HUES64 (cell line): ENCODE results near the gene ACOX2.

Experiments
- H3K27ac ChIP-seq: 2 replicates; pipeline ENCODE4 v1.7.0; 2013; ENCODE audit warnings: low read depth, low read length, inconsistent platforms
- H3K27me3 ChIP-seq: 2 replicates; pipeline ENCODE4 v1.6.1; 2013; ENCODE audit warnings: mild to moderate bottlenecking, low read length; ENCODE audit not compliant: insufficient read depth
- H3K36me3 ChIP-seq: 2 replicates; pipeline ENCODE4 v1.6.1; 2013; ENCODE audit warnings: mild to moderate bottlenecking, low read length; ENCODE audit not compliant: insufficient read depth
- H3K4me1 ChIP-seq: 2 replicates; pipeline ENCODE4 v1.6.1; 2013; ENCODE audit warnings: mild to moderate bottlenecking, low read length, moderate library complexity; ENCODE audit not compliant: insufficient read depth
- H3K4me3 ChIP-seq: 2 replicates; pipeline ENCODE4 v1.5.1; 2013; ENCODE audit warnings: mild to moderate bottlenecking, low read length, moderate library complexity
- H3K9ac ChIP-seq: 2 replicates; pipeline ENCODE4 v1.6.1; 2013; ENCODE audit warnings: mild to moderate bottlenecking, low read depth, low read length
- H3K9me3 ChIP-seq: 2 replicates; pipeline ENCODE4 v1.6.1; 2013; ENCODE audit warnings: low read depth, low read length; ENCODE audit not compliant: insufficient read depth
- WGBS: fragments of 150-250, 120-280 bp; methylation state at CpG from one replicate; pipeline ENCODE4 v1.1.7; 2013; ENCODE audit warnings: missing lambda C conversion rate; 5-methylcytosine and 5-hydroxymethylcytosine counted together

The ACOX2 gene

DNA sequence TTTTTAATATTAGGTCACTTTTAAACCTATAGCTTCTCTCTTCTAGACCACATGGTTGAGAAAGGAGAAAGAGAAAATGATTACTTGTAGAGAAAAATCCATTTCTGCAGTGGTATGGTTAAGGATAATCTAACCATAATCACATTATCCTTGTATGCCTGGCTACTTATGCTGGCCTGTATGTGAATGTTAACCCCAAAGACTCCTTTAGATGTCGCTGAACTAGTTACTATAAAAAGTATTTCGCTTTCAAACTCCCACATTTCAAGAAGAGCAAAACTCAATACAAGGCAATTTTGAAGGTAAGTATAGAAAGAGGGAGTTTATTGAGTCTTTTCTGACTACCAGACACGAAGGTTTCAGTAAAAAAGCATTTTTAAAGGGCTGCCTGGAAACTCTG lies 42.9 kb downstream of the ACOX2 start:
- WGBS: 24% methylated on average over 2 of the region's 3 CpGs
- Histone ChIP-seq H3K36me3 (no peaks in the 10 kb centered on the region), H3K27me3 (no peaks in the 10 kb centered on the region), H3K27ac (no peak overlapping the region), H3K9me3 (no peaks in the 10 kb centered on the region), H3K4me1 (peaks cover 56% of the 10 kb centered on the region), H3K4me3 (peak overlapping the region; percentile 92), H3K9ac (no peak overlapping the region)

- Histone ChIP-seq H3K27ac (peak overlapping the region; percentile 61; the same call in 1 of the 2 replicates), H3K27me3 (peaks cover 2% of the 10 kb centered on the region; the same call in 1 of the 2 replicates), H3K4me3 (peak overlapping the region; percentile 92), H3K36me3 (no peaks in the 10 kb centered on the region), H3K9me3 (no peaks in the 10 kb centered on the region), H3K4me1 (peaks cover 53% of the 10 kb centered on the region), H3K9ac (peak overlapping the region; percentile 74)
- 2% methylated on average over 15 of the region's 15 CpGs for WGBS
Measured at GRCh38 chr3:58492494-58492905, 44.5 kb downstream of the ACOX2 start.

GRCh38 chr3:58491506-58492402 lies 45.2 kb downstream of the ACOX2 start, which contains the start of gene KCTD6:
Gene KCTD6, plus strand, starts transcription at chr3:58492096. Its CDS starts 6,660 bp downstream, at chr3:58498756.
- no peaks in the 10 kb centered on the region for H3K36me3 ChIP-seq
- H3K9ac ChIP-seq: peak within 1 kb of the TSS; percentile 74
- peaks cover 47% of the 10 kb centered on the region for H3K4me1 ChIP-seq
- H3K9me3 ChIP-seq: no peaks in the 10 kb centered on the region
- peaks cover 3% of the 10 kb centered on the region; the same call in 1 of the 2 replicates for H3K27me3 ChIP-seq
- peak within 1 kb of the TSS; percentile 92 for H3K4me3 ChIP-seq
- peak within 1 kb of the TSS; percentile 61 for H3K27ac ChIP-seq
- WGBS: 2% methylated on average over 104 of the region's 104 CpGs

DNA sequence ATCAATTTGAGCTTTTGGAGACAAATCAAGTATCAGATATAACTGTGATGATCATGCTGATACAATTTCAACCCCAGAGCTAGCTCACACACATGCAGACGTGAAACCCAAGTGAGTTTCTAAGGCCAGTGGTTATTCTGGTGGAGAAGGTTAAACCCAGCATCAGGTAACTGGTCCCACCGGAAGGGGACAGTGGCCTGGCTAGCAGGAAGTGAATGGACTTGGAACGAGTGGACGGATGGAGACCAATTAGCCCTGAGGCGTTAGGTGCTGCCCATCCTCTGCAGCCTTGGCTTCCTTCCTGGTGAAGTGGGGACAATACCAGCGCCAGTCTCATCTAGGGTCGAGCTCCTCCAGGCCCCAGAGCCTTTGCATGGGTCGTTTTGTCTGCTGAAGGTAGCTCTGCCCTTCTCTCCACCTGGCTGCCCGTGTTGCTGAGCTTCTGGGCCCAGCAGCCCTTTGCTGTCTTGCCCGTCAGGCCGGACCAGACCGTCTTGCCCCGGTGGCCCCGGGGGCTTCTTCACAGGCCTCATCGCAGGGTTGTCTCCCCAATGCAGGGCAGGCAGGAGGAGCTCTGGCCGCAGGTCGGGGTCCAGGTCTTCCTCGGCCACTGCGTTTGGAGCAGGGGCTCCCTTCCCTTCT lies 46.0 kb downstream of the ACOX2 start:
- H3K36me3 ChIP-seq: no peaks in the 10 kb centered on the region
- 0 out of 2 replicates have a peak overlapping the region, but pooled peaks have one; percentile 29 for H3K9ac ChIP-seq
- no peak overlapping the region for H3K27ac ChIP-seq
- WGBS: 78% methylated on average over 19 of the region's 19 CpGs
- H3K9me3 ChIP-seq: no peaks in the 10 kb centered on the region
- peak overlapping the region; percentile 60 for H3K4me3 ChIP-seq
- H3K27me3 ChIP-seq: peaks cover 3% of the 10 kb centered on the region; the same call in 1 of the 2 replicates
- peaks cover 39% of the 10 kb centered on the region for H3K4me1 ChIP-seq

DNA sequence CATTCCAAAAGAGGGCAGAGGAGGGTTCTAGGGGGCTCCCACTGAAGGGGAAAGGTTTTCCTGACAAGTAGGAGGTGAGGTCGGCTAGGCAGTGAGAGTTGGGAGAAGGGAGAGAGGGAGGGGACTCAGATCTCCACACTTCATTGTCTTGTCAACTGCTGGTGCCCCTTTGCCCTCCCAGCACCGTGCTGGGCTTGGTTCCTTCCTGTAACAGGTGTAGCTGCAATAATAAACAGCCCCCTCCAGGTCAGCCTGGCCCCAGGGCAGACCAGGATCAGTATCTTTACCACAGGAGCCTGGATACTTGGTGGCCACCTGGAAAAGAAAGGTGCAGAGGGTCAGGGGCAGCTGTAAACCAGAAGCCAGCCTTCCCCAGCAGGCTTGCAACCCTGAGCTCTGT lies 48.0 kb downstream of the ACOX2 start:
- Histone ChIP-seq H3K27me3 (peaks cover 3% of the 10 kb centered on the region; the same call in 1 of the 2 replicates), H3K4me3 (no peak overlapping the region), H3K9ac (no peak overlapping the region), H3K4me1 (peaks cover 23% of the 10 kb centered on the region), H3K27ac (no peak overlapping the region), H3K9me3 (no peaks in the 10 kb centered on the region), H3K36me3 (no peaks in the 10 kb centered on the region)
- 46% methylated on average over 2 of the region's 2 CpGs for WGBS

DNA sequence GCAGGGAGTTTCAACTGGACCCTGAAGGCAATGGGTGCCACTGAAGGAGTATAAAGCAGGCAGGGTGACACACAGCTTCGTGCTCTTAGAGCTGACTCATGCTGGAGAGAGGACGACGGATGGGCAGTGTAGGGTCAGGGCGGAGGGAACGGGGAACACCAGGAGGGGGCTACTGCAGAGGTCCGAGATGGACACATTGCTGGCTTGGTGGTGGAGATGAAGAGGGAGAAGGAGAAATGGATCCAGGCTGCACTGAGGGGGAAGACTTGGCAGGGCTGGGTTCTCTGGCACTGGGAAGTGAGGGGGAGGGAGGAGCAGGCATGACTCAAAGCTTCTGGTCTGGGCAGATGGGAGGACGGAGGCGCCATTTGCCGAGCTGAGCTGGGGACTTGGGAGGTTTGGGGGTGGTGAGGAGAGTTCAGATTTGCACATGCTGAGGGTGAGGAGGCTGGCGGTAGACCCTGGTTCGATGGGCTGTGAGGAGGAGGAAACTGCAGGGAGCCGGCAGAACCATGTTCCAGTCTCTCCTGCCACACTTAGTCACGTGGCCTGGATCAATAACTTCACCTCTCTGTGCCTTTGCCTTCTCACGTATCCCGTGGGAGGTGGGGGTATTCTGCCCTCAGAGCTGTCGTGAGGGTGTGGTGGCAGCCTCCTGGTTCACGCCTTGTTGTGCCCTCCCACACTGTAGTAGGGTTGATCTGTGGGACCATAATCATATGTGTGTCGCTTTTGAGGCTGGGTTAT lies 49.7 kb downstream of the ACOX2 start:
- no peaks in the 10 kb centered on the region for H3K36me3 ChIP-seq
- H3K4me1 ChIP-seq: peaks cover 10% of the 10 kb centered on the region; the same call in 1 of the 2 replicates
- no peak overlapping the region for H3K9ac ChIP-seq
- WGBS: 90% methylated on average over 18 of the region's 18 CpGs
- H3K9me3 ChIP-seq: no peaks in the 10 kb centered on the region
- no peak overlapping the region for H3K4me3 ChIP-seq
- H3K27me3 ChIP-seq: peaks cover 3% of the 10 kb centered on the region; the same call in 1 of the 2 replicates
- H3K27ac ChIP-seq: no peak overlapping the region

DNA sequence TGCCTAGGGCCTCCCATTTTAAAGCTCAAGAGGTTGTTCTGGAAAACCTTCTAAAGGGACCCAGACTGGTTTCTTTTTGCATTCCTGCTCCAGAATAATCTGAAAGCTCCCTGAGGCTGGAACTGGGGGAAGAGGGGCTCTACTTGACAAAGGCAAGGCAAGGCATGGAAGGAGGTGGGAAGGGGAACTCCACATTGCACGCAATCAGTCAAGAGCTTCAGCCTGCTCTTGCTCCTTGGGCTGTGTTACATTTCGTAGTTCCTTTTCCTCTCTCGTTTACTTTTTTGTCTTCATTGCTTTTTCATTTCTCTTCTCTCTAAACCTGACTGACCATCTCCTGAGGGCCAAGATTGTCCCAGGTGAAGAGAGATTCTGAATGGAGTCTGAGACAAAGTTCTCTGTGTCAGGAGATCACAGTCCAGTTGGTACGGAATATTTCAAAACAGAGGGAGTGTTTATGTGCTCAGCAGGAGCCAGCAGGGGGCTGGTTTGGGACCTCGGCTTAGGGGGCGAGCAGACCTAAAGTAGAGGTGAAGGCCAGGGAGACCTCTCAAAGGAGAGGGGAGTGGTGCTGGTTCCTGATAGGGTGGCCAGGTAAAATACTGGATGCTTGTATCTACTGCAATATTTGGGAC lies 51.1 kb downstream of the ACOX2 start:
- Histone ChIP-seq H3K9ac (no peak overlapping the region), H3K4me1 (0 out of 2 replicates have a peak, but pooled peaks cover 4% of the 10 kb centered on the region), H3K4me3 (no peak overlapping the region), H3K27ac (no peak overlapping the region), H3K36me3 (no peaks in the 10 kb centered on the region), H3K9me3 (no peaks in the 10 kb centered on the region), H3K27me3 (peaks cover 3% of the 10 kb centered on the region; the same call in 1 of the 2 replicates)
- WGBS: 91% methylated on average over 6 of the region's 6 CpGs

GRCh38 chr3:58484722-58485069 lies 52.3 kb downstream of the ACOX2 start:
- Histone ChIP-seq H3K4me3 (no peak overlapping the region), H3K36me3 (no peaks in the 10 kb centered on the region), H3K4me1 (0 out of 2 replicates have a peak, but pooled peaks cover 4% of the 10 kb centered on the region), H3K27ac (no peak overlapping the region), H3K9me3 (no peaks in the 10 kb centered on the region), H3K27me3 (peaks cover 3% of the 10 kb centered on the region; the same call in 1 of the 2 replicates), H3K9ac (no peak overlapping the region)
- WGBS: 77% methylated on average over 3 of the region's 3 CpGs

DNA sequence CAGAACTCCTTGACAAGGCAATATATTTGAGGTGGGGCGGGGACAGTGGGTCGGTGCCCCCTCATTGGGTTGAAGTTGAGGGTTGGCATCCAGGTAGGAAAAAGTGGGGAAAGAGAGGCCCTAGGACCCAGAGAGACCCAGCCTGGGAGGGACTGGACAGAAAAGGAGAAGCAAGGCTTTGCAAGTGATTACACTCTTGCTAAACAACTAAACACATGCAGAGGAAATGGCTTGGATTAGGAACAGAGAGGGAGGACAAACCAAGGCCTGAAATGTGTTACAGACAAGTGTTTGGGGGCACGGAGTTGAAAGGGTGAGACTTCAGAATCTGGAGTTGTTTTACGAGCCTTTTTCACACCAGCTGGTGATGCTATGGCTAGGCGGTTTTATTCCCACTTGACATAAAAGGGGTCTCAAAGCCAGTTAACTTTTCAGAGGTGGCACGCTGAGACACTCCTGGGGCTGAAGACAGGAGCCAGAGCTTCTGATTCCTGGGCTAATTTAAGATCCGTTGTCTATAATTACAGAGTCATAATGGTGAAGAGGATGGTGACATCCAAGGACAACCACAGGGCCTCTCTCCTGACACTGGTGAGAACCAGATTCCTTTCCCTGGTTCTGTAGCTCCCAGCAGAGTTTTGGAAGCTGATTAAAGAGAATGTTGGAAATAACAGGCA lies 52.8 kb downstream of the ACOX2 start:
- Histone ChIP-seq H3K36me3 (no peaks in the 10 kb centered on the region), H3K4me1 (0 out of 2 replicates have a peak, but pooled peaks cover 4% of the 10 kb centered on the region), H3K9ac (no peak overlapping the region), H3K27ac (no peak overlapping the region), H3K4me3 (no peak overlapping the region), H3K27me3 (peaks cover 3% of the 10 kb centered on the region; the same call in 1 of the 2 replicates), H3K9me3 (no peaks in the 10 kb centered on the region)
- 82% methylated on average over 7 of the region's 7 CpGs for WGBS
